Lower lobe of right lung (tissue), 2 donors: ENCODE data around the gene RECQL. TPM values are rescaled to one million over a fixed set of nuclear protein-coding genes. Genes with fewer than 3 reads are reported as not detected.
"Not testable (repeated sequence)": the region's sequence is repeated elsewhere in the genome, so short reads cannot be mapped to it uniquely, and the experiment has no call there.

Experiments used
- ATAC-seq, 2 donors: fragments of 200-7000 bp; cut with Tn5 transposase; one replicate each; pipeline ENCODE4 v1.9.1; 2020 to 2022; ENCODE audit warnings: mild to moderate bottlenecking in 2 of 2, moderate library complexity in 2 of 2
- DNase-seq: peaks from one replicate; pipeline ENCODE4 v3.0.0-alpha.2; 2020
- H3K27ac ChIP-seq: fragments of 200-600 bp; one replicate; pipeline ENCODE4 v1.8.0; 2022
- H3K27me3 ChIP-seq: fragments of 200-600 bp; one replicate; pipeline ENCODE4 v1.8.0; 2022; ENCODE audit warnings: low read depth
- H3K36me3 ChIP-seq: fragments of 200-600 bp; one replicate; pipeline ENCODE4 v1.8.0; 2022; ENCODE audit warnings: mild to moderate bottlenecking
- H3K4me1 ChIP-seq: fragments of 200-600 bp; one replicate; pipeline ENCODE4 v1.8.0; 2022
- H3K4me3 ChIP-seq: fragments of 200-600 bp; one replicate; pipeline ENCODE4 v1.8.0; 2022; ENCODE audit warnings: mild to moderate bottlenecking
- H3K9me3 ChIP-seq: fragments of 200-600 bp; one replicate; pipeline ENCODE4 v1.8.0; 2022
- intact Hi-C: fragments of 100-400 bp; cut with DNase I; formaldehyde crosslinking; loops from one replicate; pipeline ENCODE4 v1.11.0; 2022
- total RNA-seq: library from RNA; stranded (reverse); fragmentation: NEBNext Ultra II Directional; extraction: Animal tissue kit (Norgen Biotek cat#: 25700); gene quantifications from one replicate; pipeline ENCODE4 v1.2.1, GENCODE V29; 2021
- TF ChIP-seq, protein P1 (sequence below): fragments of 200-600 bp; IDR thresholded peaks from one replicate; pipeline ENCODE4 v1.8.0; 2022; ENCODE audit warnings: antibody characterized with exemption, mild to moderate bottlenecking
- donor health status: DM: no; HTN: yes; CAD: no; lungs with severe emphysema.

Gene RECQL
- total RNA-seq, 1 donor from 2014 or later: 30.0 TPM

DNA sequence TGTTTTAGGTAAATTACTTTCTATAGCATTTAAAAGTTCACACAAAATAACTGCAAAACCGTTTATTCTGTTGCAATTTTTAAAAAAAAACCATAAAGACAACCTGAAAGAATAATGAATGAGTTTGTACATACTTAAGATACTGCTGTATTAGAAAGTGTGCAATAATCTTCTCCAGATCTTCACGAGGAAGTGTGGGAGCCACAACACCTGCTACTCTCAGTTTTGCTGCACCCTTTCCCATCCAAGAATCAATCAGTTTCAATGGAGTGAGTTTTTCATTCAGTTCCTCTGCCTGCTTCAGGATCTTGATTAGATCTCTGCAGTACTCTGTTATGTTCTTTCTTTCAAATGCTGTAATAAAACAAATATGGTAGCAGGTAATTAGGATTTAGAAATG, 30.1 kb downstream of the RECQL start:
- no peaks in the 10 kb centered on the region for H3K4me1 ChIP-seq
- intact Hi-C loops: no loop called here
- no peak for DNase-seq
- TF ChIP-seq, protein P1, sequence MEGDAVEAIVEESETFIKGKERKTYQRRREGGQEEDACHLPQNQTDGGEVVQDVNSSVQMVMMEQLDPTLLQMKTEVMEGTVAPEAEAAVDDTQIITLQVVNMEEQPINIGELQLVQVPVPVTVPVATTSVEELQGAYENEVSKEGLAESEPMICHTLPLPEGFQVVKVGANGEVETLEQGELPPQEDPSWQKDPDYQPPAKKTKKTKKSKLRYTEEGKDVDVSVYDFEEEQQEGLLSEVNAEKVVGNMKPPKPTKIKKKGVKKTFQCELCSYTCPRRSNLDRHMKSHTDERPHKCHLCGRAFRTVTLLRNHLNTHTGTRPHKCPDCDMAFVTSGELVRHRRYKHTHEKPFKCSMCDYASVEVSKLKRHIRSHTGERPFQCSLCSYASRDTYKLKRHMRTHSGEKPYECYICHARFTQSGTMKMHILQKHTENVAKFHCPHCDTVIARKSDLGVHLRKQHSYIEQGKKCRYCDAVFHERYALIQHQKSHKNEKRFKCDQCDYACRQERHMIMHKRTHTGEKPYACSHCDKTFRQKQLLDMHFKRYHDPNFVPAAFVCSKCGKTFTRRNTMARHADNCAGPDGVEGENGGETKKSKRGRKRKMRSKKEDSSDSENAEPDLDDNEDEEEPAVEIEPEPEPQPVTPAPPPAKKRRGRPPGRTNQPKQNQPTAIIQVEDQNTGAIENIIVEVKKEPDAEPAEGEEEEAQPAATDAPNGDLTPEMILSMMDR: no peak
- no peaks in the 10 kb centered on the region for H3K27me3 ChIP-seq
- H3K9me3 ChIP-seq: no peaks in the 10 kb centered on the region
- peaks cover 94% of the 10 kb centered on the region for H3K36me3 ChIP-seq
- H3K4me3 ChIP-seq: no peak overlapping the region
- ATAC-seq: no peak
- no peak overlapping the region for H3K27ac ChIP-seq

DNA sequence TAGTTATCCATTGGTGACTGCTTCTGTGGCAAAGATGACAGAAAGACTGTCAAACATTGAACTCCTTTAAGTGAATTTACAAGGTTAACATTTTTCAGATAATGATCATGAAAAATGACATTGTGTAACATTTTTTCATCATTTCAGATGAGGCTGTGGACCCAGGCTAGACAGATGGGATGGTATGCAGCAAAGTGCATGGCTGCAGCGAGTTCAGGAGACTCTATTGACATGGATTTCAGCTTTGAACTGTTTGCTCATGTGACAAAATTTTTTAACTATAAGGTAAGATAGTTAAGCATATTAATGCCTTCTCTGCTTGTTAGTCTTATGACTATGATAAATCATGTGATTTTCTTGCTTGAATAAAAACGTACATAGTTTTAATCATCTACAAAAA, 34.1 kb downstream of the RECQL start:
- intact Hi-C loops, H3K27me3 ChIP-seq, H3K9me3 ChIP-seq, H3K4me3 ChIP-seq, DNase-seq, H3K4me1 ChIP-seq, H3K27ac ChIP-seq, ATAC-seq: not testable (repeated sequence)
- H3K36me3 ChIP-seq: peaks cover 76% of the 10 kb centered on the region

DNA sequence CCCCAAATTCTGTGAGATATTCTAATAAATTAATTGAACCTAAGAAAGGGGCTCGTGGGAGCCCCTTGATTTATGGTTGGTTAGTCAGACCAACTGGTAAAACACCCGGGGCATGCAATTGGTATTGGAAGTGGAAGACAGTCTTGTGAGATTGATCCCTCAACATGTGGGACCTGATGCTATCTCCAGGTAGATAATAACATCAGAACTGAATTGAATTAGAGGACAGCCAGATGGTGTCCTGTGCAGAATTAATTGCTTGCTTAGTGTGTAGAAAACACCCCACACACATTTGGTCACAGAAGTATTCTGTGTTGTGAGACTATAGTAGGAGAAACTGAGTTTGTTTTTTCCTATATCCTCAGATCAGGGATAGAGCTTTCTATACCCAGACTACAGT, 42.0 kb downstream of the RECQL start:
- no peaks in the 10 kb centered on the region for H3K27me3 ChIP-seq
- intact Hi-C loops: no loop called here
- no peak for DNase-seq
- H3K4me1 ChIP-seq: no peaks in the 10 kb centered on the region
- H3K4me3 ChIP-seq: no peak overlapping the region
- no peaks in the 10 kb centered on the region for H3K9me3 ChIP-seq
- TF ChIP-seq, protein P1: no peak
- H3K36me3 ChIP-seq: peaks cover 96% of the 10 kb centered on the region
- no peak for ATAC-seq
- no peak overlapping the region for H3K27ac ChIP-seq

DNA sequence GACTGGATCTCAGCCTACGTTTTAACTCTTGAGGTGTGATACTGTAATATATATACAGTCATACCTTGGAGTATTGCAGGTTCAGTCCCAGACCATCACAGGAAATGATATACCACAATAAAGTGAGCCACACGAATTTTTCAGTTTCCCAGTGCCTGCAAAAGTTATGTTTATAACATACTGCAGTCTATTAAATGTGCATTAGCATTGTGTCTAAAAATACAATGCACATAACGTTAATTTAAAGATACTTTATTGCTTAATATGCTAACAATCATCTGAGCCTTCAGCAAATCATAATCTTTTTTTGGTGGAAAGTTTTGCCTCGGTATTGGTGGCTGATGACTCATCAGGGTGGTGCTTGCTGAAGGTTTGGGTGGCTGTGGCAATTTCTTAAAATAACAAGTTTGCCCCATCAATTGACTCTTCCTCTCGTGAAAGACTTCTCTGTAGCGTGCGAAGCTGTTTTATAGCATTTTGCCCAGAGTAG, 45.1 kb downstream of the RECQL start:
- no peak overlapping the region for H3K27ac ChIP-seq
- H3K27me3 ChIP-seq: no peaks in the 10 kb centered on the region
- no peak overlapping the region for H3K4me3 ChIP-seq
- peak in 1 of 2 donors; percentile 26 for ATAC-seq
- intact Hi-C loops: no loop called here
- H3K4me1 ChIP-seq: no peaks in the 10 kb centered on the region
- DNase-seq: no peak
- H3K9me3 ChIP-seq: no peaks in the 10 kb centered on the region
- H3K36me3 ChIP-seq: peaks cover 84% of the 10 kb centered on the region
- TF ChIP-seq, protein P1: no peak

DNA sequence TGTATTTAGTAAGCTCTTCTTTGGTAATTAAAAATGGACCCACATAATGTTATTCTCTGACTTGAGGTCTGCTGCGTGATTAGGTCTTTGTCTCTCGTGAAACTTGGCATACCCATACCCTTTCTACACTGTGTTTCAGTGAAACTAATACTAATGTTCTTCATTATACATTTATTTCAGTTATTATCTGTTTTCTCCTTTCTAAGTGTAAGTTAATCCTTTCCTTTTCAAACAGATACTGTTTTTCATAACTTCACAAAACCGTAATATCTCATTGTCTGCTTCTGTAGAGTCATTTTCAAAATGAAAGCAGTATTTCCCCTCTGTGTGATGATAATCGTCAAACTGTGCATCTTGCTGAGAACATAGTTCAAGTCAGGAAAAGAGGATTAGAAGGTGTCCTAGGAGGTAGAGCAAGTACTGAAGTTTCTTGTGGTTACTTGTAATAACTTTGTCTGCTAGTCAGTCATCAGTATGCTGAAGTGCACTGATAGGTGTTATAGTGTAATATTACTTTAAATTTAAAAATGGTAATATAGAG, 48.1 kb downstream of the RECQL start:
- H3K36me3 ChIP-seq: peaks cover 87% of the 10 kb centered on the region
- intact Hi-C loops: no loop called here
- no peak for ATAC-seq

DNA sequence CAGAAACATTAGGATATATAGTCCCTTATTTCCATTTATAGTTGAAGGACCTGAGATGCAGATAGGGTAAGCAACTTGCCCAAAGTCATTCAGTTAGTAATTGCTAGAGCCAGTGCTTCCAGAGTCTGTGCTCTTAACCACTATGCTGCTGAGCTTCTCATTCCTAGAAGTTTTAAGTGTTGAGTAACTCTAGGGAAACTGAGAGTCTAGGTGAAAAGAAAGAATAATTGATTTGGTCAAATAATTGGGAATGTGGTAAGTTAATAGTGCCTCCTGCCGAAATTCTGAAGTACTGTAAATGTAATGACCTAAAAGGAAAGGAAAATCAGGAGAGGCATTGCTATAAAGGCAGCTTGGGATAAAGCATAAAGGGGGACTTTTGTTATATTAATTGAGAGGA, 49.9 kb downstream of the RECQL start:
- H3K4me3 ChIP-seq: no peak overlapping the region
- no peaks in the 10 kb centered on the region for H3K27me3 ChIP-seq
- peaks cover 87% of the 10 kb centered on the region for H3K36me3 ChIP-seq
- TF ChIP-seq, protein P1: no peak
- no peaks in the 10 kb centered on the region for H3K4me1 ChIP-seq
- ATAC-seq (no peak), DNase-seq (no peak)
- H3K9me3 ChIP-seq: no peaks in the 10 kb centered on the region
- intact Hi-C loops: no loop called here
- no peak overlapping the region for H3K27ac ChIP-seq

More for the DNA sequence above, 48.1 kb downstream of the RECQL start:
- TF ChIP-seq, protein P1: no peak
- no peak overlapping the region for H3K27ac ChIP-seq
- no peaks in the 10 kb centered on the region for H3K4me1 ChIP-seq
- no peak overlapping the region for H3K4me3 ChIP-seq
- DNase-seq: no peak
- H3K9me3 ChIP-seq: no peaks in the 10 kb centered on the region
- no peaks in the 10 kb centered on the region for H3K27me3 ChIP-seq
